Left ventricle myocardium inferior (tissue), 1 donor: ENCODE data around the gene CCDC91. TPM values are rescaled to one million over a fixed set of nuclear protein-coding genes. Genes with fewer than 3 reads are reported as not detected.

Source experiments
- DNase-seq: peaks from one replicate; pipeline ENCODE4 v3.0.0-alpha.2; 2020
- H3K27ac ChIP-seq: fragments of 200-600 bp; replicated peaks from 2 replicates; pipeline ENCODE4 v1.8.0; 2021
- H3K27me3 ChIP-seq: fragments of 200-600 bp; 2 replicates; pipeline ENCODE4 v1.8.0; 2021; ENCODE audit warnings: low read depth
- H3K36me3 ChIP-seq: fragments of 200-600 bp; 2 replicates; pipeline ENCODE4 v1.8.0; 2021
- H3K4me1 ChIP-seq: fragments of 200-600 bp; 2 replicates; pipeline ENCODE4 v1.8.0; 2021
- H3K4me3 ChIP-seq: fragments of 200-600 bp; 2 replicates; pipeline ENCODE4 v1.8.0; 2021; ENCODE audit warnings: mild to moderate bottlenecking, moderate library complexity
- H3K9me3 ChIP-seq: fragments of 200-600 bp; replicated peaks from 2 replicates; pipeline ENCODE4 v1.8.0; 2021
- CTCF ChIP-seq: fragments of 200-600 bp; IDR thresholded peaks from 2 replicates; pipeline ENCODE4 v1.8.0; 2021; ENCODE audit warnings: antibody characterized with exemption, mild to moderate bottlenecking, borderline replicate concordance
- intact Hi-C: fragments of 100-400 bp; cut with micrococcal nuclease; formaldehyde crosslinking; loops from one replicate; pipeline ENCODE4 v1.11.0; 2022
- total RNA-seq: library from RNA; stranded (reverse); fragmentation: NEBNext Ultra II Directional; extraction: Animal tissue kit (Norgen Biotek cat#: 25700); gene quantifications from one replicate; pipeline ENCODE4 v1.2.1, GENCODE V29; 2021
- donor health status: DM: no; HTN: yes; CAD: no; lungs with severe emphysema.

The CCDC91 gene
- total RNA-seq, 1 donor from 2014 or later = 46.4 TPM

- Histone ChIP-seq H3K4me1 (peaks cover 16% of the 10 kb centered on the region), H3K9me3 (no peaks in the 10 kb centered on the region), H3K4me3 (no peak overlapping the region), H3K27ac (no peak overlapping the region), H3K27me3 (no peaks in the 10 kb centered on the region), H3K36me3 (no peaks in the 10 kb centered on the region)
- intact Hi-C loops = no loop called here
- no peak for TF ChIP-seq CTCF
- DNase-seq = no peak
Observed at GRCh38 chr12:28234444-28234843, 44.2 kb downstream of the CCDC91 start.

GRCh38 chr12:28235015-28235414, 44.8 kb downstream of the CCDC91 start:
- TF ChIP-seq CTCF = no peak
- Histone ChIP-seq H3K9me3 (no peaks in the 10 kb centered on the region), H3K4me1 (peaks cover 16% of the 10 kb centered on the region), H3K4me3 (no peak overlapping the region), H3K36me3 (no peaks in the 10 kb centered on the region), H3K27ac (no peak overlapping the region), H3K27me3 (no peaks in the 10 kb centered on the region)
- DNase-seq = no peak
- intact Hi-C loops = no loop called here

GRCh38 chr12:28235985-28236384, 45.7 kb downstream of the CCDC91 start:
- Histone ChIP-seq H3K27ac (no peak overlapping the region), H3K9me3 (no peaks in the 10 kb centered on the region), H3K4me1 (peaks cover 16% of the 10 kb centered on the region), H3K36me3 (no peaks in the 10 kb centered on the region), H3K4me3 (no peak overlapping the region), H3K27me3 (no peaks in the 10 kb centered on the region)
- TF ChIP-seq CTCF = no peak
- DNase-seq = no peak
- intact Hi-C loops = no loop called here

- H3K4me3 ChIP-seq = no peak overlapping the region
- H3K27ac ChIP-seq = no peak overlapping the region
- no peaks in the 10 kb centered on the region for H3K9me3 ChIP-seq
- peaks cover 11% of the 10 kb centered on the region for H3K4me1 ChIP-seq
- intact Hi-C loops = no loop called here
- TF ChIP-seq CTCF = no peak
- DNase-seq = no peak
- no peaks in the 10 kb centered on the region for H3K27me3 ChIP-seq
- H3K36me3 ChIP-seq = no peaks in the 10 kb centered on the region
Observed at GRCh38 chr12:28237423-28237822, 47.2 kb downstream of the CCDC91 start.

GRCh38 chr12:28239918-28240317, 49.7 kb downstream of the CCDC91 start:
- H3K27me3 ChIP-seq = no peaks in the 10 kb centered on the region
- no peaks in the 10 kb centered on the region for H3K36me3 ChIP-seq
- H3K4me3 ChIP-seq = no peak overlapping the region
- H3K4me1 ChIP-seq = peaks cover 5% of the 10 kb centered on the region
- no peak for TF ChIP-seq CTCF
- H3K9me3 ChIP-seq = no peaks in the 10 kb centered on the region
- H3K27ac ChIP-seq = no peak overlapping the region
- no peak for DNase-seq
- intact Hi-C loops = no loop called here

- Histone ChIP-seq H3K36me3 (no peaks in the 10 kb centered on the region), H3K4me1 (no peaks in the 10 kb centered on the region), H3K27ac (no peak overlapping the region), H3K9me3 (no peaks in the 10 kb centered on the region), H3K27me3 (no peaks in the 10 kb centered on the region), H3K4me3 (no peak overlapping the region)
- TF ChIP-seq CTCF = no peak
- intact Hi-C loops = no loop called here
- DNase-seq = no peak
Observed at GRCh38 chr12:28240853-28241252, 50.6 kb downstream of the CCDC91 start.
